Stimulated activated CD8-positive, alpha-beta memory T cell treated with anti-CD3 and anti-CD28 coated beads, Interleukin-15, amount 100 ng/mL, for 48 hours (primary cell): Measurements from ENCODE around the gene UGT2A1.

Experiments used
- DNase-seq, 2 donors: peaks; one replicate each; pipeline ENCODE4 v3.0.0-alpha.2; 2020; ENCODE audit warnings: low read depth in 2 of 2

UGT2A1 gene

DNA sequence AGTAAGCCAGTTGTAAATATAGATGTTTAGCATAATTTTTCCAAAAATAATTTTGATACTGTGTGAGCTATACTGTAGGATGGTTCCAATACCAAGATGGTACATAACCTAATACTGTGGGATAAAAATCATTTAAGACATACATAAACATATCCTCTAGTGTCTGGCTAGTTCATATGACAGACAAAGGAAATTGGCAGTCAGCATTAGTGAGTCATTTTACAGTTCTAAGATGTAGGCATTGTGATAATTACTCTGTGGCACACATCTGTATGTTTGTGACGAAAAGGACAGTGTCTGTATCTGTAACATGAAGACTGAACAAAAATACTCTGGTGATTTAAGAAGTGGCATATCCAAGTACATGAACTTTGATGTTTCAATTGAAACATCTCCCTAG lies 63.2 kb downstream of the UGT2A1 start:
- no peak for DNase-seq

DNA sequence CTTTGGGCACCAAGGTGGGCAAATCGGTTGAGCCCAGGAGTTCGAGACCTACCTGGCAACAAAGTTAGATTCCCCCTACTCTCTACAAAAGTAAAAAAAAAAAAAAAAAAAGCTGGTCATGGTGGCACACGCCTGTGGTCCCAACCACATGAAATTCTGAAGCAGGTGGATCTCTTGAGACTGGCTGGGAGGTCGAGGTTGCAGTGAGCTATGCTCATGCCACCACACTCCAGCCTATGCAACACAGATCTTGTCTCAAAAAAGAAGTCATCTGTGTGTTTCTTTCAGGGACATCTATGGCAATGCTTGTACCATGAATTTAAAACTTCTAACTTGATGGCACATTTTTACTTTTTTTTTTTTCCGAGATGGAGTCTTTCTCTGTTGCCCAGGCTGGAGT lies 68.9 kb downstream of the UGT2A1 start:
- no peak for DNase-seq

DNA sequence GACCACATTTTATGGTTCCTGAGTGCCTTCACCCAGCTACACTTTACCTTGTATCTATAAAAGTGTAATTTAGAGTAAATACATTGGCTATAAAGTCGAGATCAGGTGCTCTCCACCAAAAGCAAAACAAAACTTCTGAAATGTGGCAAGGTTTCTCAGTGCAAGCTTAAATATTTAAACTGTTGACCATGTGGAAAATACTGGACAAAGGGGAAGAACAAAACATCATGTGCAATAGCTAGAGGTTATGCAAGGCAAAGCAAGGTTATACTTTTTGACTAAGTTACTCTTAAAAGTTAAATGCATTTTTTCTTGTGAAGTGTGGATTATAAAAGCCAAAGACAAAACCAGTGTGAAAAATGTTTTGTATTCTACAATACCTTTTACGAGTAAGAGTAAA lies 69.5 kb downstream of the UGT2A1 start:
- no peak for DNase-seq

DNA sequence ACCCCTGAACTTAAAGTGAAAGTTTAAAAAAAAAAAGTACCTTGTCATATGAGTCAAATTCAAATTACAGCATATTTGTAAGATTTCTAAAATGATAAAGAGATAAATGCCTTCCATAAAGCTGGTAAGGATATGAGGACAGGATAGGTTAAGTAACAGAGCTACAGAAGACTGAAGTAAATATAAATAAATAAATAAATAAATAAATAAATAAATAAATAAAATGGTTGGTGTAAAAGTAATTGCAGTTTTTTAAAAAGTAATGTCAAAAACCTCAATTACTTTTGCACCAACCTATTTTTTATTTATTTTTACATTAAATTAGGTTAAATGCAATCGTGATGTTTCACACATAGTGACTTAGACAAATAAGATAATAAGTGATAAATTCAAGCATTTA lies 75.8 kb downstream of the UGT2A1 start:
- no peak for DNase-seq

DNA sequence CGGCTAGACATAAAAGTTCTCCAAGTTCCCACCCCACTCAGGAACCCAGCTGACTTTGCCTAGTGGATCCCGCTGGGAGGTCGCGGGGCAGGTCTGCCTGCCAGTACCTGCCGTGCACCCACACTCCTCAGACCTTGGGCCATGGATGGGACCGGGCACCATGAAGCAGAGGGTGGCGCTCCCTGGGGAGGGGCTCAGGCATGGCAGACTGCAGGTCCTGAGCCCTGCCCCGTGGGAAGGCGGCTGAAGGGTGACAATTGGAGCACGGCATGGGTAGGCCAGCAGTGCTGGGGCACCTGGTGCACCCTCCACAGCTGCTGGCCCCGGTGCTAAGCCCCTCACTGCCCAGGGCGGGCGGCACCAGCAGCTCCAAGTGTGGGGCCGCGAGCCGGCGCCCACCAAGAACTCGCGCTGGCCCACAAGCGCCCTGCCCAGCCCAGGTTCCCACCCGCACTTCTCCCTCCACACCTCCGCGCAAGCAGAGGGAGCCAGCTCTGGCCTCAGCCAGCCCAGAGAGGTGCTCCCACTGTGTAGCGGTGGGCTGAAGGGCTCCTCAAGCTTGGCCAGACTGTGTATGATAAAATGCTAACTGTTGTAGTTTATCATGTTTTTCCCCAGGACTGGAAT lies 76.7 kb downstream of the UGT2A1 start:
- no peak for DNase-seq

DNA sequence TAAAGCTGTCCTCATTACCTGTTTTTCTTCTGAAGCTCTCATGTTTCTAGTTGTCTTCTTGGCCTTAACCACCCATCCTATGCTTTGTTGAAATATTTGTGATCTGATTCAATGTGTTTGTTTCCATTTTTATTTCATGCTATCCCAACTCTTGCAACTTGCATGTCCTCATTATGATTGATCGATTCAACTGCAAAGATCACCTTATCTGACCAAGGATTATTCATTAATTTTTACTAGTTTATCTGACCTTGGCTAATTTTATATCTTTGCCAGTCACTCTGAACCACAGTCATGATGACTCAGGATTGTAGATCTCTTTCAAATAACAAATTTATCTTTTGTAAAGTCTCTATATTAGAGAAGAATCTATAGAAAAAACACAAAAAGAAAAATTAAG lies 84.3 kb downstream of the UGT2A1 start:
- no peak for DNase-seq

DNA sequence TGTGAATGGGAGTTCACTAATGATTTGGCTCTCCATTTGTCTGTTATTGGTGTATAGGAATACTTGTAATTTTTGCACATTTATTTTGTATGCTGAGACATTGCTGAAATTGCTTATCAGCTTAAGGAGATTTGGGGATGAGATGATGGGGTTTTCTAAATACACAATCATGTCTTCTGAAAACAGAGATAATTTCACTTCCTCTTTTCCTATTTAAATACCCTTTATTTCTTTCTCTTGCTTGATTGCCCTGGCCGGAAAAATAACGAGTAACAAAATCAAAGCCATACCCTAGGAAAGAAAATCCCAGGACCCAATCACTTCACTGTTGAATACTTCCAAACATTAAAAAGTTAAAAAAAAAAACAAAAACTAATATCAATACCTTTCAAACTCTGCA lies 89.6 kb downstream of the UGT2A1 start:
- DNase-seq, result no peak

DNA sequence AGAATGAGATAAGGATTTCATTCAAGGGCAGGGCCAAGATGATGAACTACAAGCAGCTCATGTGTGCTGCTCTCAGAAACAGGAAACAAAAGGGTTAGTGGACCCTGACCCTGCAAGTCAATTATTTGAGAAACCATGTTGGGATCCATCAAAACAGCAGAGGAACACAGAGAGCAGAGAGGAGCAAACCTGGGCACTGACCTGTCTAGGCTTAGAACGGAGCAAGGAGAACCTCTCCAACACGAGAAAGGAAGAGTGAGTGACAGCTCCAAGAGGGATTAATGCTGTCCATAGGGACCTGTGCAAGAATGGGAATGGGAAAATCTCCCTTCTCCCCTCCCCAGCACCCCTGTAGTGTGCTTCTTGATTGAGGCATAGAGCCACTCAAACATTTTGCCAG lies 103.4 kb downstream of the UGT2A1 start:
- no peak for DNase-seq

DNA sequence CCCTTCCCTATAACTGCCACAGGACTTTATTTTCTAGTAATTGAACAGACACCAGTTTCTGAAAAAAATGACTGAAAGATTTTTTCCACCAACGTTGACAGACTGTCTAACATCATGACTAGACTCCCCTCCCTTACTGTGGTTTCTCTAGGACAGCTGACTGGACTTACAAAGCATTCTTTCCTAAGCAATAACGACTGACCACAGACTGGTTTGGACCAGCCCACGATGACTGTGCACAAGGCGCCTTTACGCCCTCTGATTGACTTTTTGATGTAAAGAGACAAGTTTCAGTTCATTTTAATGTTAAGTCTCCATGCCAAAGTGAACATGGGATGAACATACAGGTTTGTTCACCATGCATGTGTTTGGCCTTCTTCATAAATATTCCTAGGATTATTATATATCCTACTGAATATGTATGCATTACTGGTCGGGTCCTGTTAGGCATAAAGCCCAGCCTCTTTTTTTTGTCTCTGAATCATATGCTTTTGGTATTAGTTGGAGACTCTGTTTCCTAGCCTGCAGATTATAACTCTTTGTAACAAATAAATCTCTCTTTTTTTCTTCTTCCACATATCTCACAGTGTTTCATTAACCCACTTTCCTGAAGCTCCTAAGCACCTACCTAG lies 106.8 kb downstream of the UGT2A1 start:
- no peak for DNase-seq
